Ishikawa (cell line): ENCODE measurements around the gene TNIP1.
A peak's percentile ranks its signal among the peaks of the same experiment; 100 is the strongest.

Experiments used
- CEBPB ChIP-seq: IDR thresholded peaks from 2 replicates; pipeline ENCODE4 v1.6.1; 2012
- CREB1 ChIP-seq: IDR thresholded peaks from 2 replicates; pipeline ENCODE4 v1.6.1; 2012; ENCODE audit warnings: low read depth
- EGR1 ChIP-seq: IDR thresholded peaks from 2 replicates; pipeline ENCODE4 v1.6.1; 2012
- EP300 ChIP-seq: IDR thresholded peaks from 2 replicates; pipeline ENCODE4 v1.6.1; 2012; ENCODE audit warnings: borderline replicate concordance
- FOXM1 ChIP-seq: IDR thresholded peaks from 2 replicates; pipeline ENCODE4 v1.6.1; 2012; ENCODE audit warnings: low read depth, borderline replicate concordance
- MAX ChIP-seq: IDR thresholded peaks from 2 replicates; pipeline ENCODE4 v1.6.1; 2012
- NFIC ChIP-seq: IDR thresholded peaks from 2 replicates; pipeline ENCODE4 v1.6.1; 2012
- RAD21 ChIP-seq: IDR thresholded peaks from 2 replicates; pipeline ENCODE4 v1.6.1; 2012; ENCODE audit warnings: low read depth
- REST ChIP-seq: IDR thresholded peaks from 2 replicates; pipeline ENCODE4 v1.6.1; 2012; ENCODE audit warnings: low read depth, mild to moderate bottlenecking
- TAF1 ChIP-seq: IDR thresholded peaks from 2 replicates; pipeline ENCODE4 v1.6.1; 2012; ENCODE audit warnings: low read depth, mild to moderate bottlenecking
- TCF12 ChIP-seq: IDR thresholded peaks from 2 replicates; pipeline ENCODE4 v1.6.1; 2012; ENCODE audit warnings: low read depth
- TEAD4 ChIP-seq: IDR thresholded peaks from 2 replicates; pipeline ENCODE4 v1.6.1; 2012
- USF1 ChIP-seq: IDR thresholded peaks from 2 replicates; pipeline ENCODE4 v1.6.1; 2012
- YY1 ChIP-seq: IDR thresholded peaks from 2 replicates; pipeline ENCODE4 v1.6.1; 2012; ENCODE audit warnings: low read depth
- ZBTB7A ChIP-seq: IDR thresholded peaks from 2 replicates; pipeline ENCODE4 v1.6.1; 2012; ENCODE audit warnings: low read depth

The TNIP1 gene

GRCh38 chr5:151036556-151036955 lies 44.3 kb downstream of the TNIP1 start:
- TF ChIP-seq CEBPB (0 out of 2 replicates have a peak, but pooled peaks have one; percentile 15), TCF12 (peak; percentile 88), RAD21 (0 out of 2 replicates have a peak, but pooled peaks have one; percentile 4), TEAD4 (peak; percentile 67), FOXM1 (peak; percentile 50; the same call in 1 of the 2 replicates), USF1 (peak; percentile 28; the same call in 1 of the 2 replicates), ZBTB7A (no peak), EGR1 (no peak), CREB1 (no peak), EP300 (peak; percentile 77), NFIC (peak; percentile 97), TAF1 (no peak)

- TF ChIP-seq YY1 (no peak), TCF12 (no peak), NFIC (no peak), MAX (no peak), RAD21 (no peak), EGR1 (no peak), USF1 (no peak), REST (no peak), FOXM1 (no peak), TAF1 (no peak), ZBTB7A (no peak), CREB1 (no peak), EP300 (no peak), CEBPB (no peak), TEAD4 (no peak)
Observed at GRCh38 chr5:151034422-151035379, 46.1 kb downstream of the TNIP1 start.

GRCh38 chr5:151033217-151033934 lies 47.5 kb downstream of the TNIP1 start:
- TF ChIP-seq USF1 (no peak), EGR1 (no peak), TAF1 (no peak), REST (no peak), MAX (no peak), TCF12 (no peak), EP300 (no peak), YY1 (no peak), TEAD4 (no peak), FOXM1 (no peak), CEBPB (no peak), RAD21 (no peak), ZBTB7A (no peak), CREB1 (no peak), NFIC (no peak)

- TF ChIP-seq TEAD4 (no peak), YY1 (no peak), REST (no peak), CREB1 (no peak), RAD21 (no peak), MAX (no peak)
Observed at GRCh38 chr5:151031554-151031953, 49.3 kb downstream of the TNIP1 start.
